Activated CD4-positive, alpha-beta T cell treated with anti-CD3 and anti-CD28 coated beads, Interleukin-2, Interleukin-4, amounts not matched to agents 100 ng/mL and 50 ng/mL, durations not matched to agents 16 hours and 8 hours (primary cell): ENCODE data around the gene STIMATE.
A peak's percentile ranks its signal among the peaks of the same experiment; 100 is the strongest.

Experiments used
- DNase-seq: peaks from one replicate; pipeline ENCODE4 v3.0.0-alpha.2; 2020; ENCODE audit warnings: low spot score

The STIMATE gene

DNA sequence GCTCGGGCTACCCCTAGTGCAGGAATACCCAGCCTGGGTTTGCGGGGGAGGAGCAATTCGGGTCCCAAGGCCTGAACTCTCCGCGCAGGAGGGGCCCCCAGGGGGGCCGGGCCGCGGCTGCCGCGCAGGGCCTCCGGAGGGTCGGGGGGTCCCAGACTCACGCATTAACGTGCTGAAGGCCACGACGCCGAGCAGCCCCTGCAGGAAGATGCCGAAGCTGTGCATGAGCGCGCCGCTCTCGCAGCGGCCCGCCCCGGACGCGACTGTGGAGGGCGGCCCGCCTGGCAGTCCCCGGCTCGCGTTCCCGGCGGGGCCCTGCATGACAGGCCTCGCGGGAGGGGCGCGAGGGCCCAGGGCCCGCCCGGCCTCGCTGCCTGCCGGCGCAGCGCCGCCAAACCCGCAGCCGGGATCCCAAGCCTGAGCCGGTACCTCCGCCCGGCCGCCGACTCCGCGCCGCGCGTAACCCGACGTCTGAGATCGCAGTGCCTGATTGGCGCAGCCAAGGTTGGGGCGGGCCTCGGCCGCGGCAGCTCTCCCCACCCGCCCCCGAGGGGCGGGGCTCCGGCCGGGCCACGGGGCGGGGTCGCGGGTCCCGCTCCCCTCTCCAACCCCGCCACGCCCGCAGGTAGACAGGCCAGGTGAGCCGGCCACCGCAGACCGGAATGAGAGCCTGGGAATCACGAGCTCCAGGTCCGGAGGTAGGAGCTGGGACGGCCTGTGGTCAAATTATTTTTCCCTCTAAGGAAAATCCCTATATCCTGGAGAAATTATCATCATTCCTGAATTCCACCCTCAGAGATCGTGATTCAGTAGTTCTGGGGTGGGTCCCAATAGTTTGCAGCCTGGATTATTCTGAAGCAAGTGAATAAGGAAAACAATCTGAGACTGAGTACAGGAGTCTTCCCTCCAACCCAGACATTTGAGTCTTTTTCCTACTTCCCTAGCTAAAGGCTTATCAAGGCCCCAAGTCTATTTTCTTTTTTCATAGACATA lies at the start of gene STIMATE:
Gene STIMATE, minus strand, starts transcription at position 419 of the 993 bp plus-strand sequence. Its CDS starts 98 bp downstream, at position 321.
- DNase-seq: peak; percentile 90

DNA sequence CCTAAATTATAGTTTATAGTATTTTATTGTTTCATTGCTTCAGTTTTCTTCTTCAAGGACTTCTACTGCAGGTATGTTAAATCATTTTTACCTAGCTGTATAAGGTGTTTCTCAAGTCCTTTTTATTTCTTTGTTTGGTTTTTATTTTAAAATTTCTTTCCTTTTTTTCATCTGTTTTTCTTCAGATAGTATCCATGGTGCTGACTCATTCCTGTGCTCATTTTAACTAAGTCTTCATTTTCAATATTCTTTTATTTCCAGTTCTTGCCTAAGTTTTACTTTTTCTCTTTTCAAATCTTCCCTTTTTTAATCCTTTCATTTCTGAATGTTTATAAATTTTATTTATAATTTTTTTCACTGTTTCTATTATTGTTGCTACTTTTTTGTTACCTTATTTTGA lies 42.3 kb upstream of the STIMATE start:
- DNase-seq: no peak

DNA sequence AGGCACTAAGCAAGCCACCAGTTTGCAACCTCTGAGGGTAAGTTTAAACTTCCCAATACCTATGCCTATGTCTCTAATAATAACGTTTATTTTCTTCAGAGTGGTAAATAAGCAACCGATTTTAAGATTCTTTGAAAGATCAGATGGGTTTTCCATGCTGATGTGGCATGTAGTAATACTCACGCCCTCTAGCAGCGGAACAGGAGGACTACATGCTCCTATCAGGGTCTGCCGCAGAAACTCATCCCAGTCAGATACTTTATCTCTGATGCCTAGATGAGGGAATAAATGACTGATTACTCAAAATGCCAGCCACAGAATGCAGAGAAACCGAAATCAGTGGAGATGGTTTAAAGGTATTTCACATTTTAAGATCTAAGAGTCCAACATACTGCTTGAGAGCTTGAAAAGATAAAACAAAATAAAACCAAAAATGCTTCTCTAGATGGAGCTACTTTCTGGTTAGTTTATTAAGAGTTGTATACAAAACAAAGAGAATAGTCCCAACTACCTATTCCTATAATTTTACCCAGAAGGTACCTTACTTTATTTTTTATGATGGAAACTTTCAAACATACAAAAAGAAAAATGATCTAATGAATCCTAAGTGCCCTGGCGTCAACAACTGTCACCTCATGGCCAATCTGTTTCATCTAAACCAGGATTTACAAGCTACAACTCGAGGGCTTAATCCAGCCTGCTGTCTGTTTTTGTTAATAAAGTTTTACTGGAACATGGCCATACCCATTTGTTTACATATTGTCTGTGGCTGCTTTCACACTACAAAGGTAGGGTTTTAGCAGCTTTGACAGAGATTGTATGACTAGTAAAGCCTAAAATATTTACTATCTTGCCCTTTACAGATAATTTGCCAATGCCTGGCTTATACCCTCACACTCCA lies 37.5 kb upstream of the STIMATE start:
- DNase-seq: peak; percentile 69

DNA sequence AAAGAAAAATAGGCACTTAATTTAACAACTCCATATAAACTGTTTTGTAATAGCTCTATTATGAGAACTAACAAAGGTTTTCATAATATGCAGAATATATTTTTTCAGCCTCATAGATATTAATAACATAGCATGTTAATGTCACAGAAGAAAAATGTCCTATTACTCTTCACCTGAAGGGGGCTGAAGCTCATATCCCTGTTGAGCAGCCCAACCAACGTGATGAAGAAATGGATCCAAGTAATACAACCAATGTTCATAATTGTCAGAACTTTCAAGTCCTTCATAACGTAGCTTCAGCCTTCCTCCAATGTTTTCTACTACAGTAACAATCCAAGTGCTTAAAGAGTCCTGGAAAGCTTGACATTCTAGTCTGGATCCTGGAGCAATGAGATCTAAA lies 34.5 kb upstream of the STIMATE start:
- no peak for DNase-seq

DNA sequence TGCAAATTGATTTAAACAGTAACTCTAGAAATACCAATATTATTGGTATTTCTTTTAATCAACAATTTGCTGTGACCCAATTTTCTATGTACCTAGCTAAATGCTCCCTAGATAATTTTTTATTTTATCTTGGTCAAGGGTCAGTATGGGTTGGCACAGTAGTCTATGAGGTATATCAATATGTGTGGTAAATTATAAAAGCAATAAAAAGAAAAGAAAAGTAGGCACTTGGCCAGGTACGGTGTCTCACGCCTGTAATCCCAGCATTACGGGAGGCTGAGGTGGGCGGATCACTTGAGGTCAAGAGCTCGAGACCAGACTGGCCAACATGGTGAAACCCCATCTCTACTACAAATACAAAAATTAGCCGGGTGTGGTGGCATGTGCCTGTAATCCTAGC lies 34.0 kb upstream of the STIMATE start:
- DNase-seq: no peak

DNA sequence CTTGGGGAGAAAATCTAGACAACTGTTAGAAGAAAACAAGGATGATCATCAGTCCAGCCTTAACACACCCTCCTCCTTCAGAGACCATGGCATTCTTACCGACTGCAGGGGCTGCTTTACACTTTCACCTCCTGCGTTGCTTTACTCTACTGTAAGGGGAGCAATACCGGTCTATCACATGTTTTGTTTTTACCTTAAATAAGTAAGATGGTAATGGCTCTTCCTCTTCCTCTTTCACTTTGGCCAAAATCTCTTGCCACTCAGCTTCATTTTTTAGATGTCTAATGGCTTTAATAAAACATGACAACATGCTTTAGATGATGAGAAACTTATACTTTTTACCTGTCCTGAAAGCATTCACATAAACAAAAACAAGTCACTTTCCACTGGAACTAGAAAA lies 33.4 kb upstream of the STIMATE start:
- DNase-seq: no peak

DNA sequence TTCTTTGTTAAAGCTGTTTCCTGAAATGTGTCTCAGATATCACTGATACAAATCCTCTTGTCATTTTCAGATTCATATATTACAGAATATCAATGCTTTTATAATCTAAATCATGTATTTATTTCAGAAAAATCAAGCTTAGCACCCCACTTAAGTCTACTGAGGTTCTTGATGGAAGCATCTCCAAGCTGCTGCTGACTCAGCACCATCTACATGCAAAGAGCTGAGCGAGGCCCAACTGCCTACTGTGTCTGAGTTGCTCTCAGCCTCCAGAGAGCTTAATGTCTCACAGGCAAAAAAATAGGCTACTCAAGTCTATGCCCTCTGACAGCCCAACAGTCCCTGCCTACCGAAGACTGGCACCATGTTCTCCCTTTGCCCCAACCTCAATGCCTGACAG lies 29.2 kb upstream of the STIMATE start:
- no peak for DNase-seq

DNA sequence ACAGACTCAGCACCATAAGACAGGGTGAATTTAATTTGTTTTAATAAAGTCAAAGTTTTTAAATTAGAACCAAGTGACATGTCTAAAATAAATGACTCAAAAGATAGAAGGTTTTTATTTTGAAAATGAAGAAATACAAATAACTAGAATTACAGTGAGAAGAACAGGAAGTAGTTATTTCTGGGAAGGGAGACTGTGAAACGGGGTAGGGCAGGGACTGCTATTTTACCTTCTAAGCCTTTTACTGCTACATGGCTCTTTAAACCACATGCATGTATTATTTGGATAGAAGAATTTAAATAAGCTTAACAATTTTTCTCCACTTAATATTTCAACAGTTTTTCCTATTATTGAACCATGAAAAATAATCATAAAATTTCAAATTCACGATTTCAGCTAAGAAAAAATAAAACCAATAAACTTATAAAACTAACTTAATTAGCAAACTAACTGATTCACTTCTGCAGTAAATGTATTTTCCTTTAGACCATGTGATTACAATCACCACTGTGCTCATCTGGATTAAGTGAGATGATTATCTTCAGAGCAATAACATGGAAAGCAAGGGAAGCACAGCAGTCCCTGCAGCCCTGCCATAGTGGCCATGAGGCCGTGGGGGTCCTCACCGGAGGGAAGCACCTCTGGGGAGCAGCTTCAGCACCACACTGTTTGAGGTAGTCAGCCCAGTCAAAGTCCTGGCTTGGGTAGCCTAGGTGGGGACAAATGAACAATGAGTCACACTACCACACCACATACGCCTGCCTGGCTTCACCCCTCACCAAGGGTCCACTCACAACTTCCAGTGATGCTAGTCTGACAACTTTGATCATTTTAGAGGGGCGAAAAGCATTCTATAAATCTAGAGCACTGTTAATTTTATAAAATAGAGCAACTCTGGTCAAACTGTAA lies 28.3 kb upstream of the STIMATE start:
- DNase-seq: no peak

DNA sequence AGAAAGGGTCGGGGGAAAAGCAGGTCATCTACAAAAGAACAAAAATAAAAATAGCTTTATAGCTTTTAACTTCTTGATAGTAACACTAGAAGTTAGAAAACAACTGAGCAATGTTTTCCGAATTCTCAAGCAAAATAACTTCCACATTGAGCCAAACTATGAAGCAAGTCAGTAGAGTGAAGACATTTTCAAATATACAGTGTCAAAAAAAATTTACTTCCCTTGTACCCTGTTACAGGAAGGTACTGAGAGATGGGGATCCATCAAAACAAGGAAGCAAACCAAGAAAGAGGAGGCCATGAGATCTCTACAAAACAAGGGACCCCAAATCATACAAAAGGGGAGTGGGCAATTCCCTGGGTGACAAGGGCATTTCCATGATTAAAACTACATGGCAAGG lies 26.6 kb upstream of the STIMATE start:
- DNase-seq: no peak

DNA sequence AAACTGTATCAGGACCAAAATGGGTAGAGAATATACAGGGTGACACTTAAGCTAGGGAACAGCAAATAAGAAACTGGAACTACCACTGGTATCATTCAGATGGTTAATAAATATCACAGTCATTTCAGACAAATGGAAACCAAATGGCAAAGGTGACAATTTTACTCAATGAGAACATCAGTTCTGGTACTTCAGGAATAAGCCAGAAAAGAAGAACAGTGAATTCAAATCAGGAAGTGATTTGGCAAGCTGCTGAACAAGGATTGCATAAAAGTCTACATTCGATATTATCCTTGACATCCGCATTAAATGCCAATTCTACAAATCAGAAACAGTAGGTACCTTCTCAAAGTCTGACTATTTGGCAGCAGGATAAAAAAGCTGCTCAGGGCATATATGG lies 23.5 kb upstream of the STIMATE start:
- no peak for DNase-seq

DNA sequence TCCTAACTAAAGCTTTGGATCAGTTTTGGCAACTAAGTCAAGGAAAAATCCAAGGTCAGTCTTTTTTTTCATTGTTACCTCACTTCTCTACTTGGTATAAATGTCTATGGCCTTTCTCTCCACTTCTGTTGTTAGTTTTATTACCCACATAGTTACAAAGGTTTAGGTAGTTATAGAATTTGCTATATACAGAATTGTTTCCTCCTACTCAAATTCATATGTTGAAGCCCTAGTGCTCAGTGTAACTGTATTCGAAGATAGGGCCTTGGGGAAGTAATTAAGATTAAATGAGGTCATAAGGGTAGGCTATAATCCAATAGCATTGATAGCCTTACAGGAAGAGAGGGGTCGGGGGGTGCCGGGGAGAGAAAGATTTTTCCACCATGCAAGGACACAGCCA lies 19.7 kb upstream of the STIMATE start:
- no peak for DNase-seq

DNA sequence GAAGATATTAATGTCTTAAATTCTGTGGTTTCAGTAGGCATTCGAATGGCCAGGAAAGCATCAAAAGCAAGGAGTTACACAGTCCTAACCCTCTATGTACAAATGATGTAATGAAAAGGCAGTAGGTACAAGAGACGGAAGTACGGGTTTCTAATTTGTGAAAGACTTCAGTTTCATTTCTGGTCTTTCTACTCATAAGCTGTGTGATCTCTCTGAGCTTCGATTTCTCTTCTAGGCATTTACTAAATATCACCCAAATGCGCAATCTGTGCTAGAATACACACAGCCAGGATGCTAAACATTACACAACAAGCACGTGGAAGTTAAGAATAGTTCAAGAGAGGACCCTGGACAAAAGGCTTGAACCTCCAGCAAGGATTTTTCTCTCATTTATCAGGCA lies 17.9 kb upstream of the STIMATE start:
- no peak for DNase-seq

DNA sequence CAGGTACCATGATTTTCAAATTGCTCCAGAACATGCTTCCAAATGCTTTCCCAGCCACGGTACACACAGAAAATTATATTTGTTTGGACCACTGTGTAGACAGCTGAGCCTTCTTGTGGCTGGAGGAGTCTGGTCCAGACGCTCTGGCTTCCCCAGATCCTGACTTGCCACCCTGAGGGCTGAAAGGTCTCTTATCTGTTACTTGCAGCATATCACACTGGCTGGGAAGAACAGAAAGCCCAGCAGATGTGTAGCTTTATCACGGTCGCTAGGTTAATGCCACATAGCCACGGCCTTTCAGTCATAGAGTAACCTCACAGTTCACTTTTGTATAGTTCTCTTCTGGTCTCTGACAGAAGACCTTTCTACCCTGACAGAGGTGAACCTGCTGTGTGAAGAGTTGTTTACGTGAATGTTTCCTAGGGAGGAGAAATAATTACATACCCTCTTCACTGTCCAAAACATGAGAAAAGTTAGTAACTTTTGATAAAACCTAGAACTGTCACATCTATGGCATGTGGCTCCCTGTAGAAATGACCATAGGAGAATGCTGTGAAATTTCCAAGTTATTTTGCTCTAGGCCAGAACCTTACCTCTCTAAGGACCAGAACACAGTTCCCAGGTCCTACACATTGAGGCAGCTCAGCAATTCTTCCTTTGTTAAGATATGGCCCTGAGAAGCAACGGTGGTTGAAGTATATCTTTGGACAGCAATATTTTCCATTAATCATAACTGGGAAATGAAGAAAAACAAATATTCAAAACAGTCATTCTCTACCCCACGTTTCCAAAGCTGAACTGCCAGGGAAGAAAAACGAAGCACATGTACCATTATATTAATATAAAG lies 15.8 kb upstream of the STIMATE start:
- no peak for DNase-seq

DNA sequence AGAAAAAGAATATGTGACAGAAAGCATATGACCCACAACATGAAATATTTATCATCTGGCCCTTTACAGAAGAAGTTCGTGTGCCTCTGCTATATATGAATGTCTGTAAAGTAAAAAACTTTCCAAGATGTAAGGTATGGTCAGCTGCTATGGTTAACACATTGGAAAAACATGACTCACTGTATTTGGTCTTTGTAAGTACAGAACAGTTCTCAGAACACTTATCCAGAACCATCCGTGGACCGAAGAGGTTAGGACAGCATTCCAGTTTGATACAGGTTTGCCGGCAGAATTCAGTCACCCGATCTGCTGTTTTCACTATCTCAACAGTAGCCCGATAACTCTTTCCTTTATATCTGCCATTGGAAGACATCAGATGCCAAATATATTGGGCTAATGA lies 13.5 kb upstream of the STIMATE start:
- DNase-seq: no peak

DNA sequence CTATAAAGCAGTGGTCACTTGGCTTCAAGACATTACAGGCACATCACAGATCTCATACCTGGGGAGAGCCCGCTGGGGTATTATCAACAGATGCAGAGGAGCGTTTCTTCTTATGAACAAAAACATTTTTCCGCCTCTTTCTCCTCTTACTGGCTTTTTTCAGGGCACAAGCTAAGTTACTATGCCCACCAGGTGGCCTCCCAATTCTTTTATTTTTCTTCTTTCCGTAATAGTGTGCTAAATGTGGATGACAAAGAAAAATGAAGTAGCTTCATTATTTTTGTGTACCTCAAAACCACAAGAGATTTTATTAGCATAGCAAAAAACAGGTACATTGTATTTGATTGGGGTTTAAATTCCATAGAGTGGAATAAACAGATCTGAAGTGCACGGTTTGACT lies 10.1 kb upstream of the STIMATE start:
- no peak for DNase-seq

DNA sequence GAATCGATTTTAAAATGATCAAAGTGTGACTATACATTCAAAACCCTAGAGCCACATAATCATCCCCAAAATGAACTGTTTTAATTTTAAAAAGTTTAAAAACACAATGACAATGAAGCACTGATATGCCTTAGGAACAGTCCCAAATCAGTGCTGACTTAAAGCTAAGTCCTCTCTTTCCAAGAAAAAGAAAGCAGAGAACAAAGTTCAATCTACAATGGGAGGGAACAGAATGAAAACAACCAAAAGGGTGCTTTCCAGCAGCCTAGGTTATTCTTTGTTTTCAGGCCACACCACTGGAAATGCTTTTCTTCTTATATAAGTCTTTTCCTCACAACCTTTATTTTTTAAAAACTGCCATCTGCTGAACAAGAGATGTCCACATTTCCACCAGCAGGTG lies 7.2 kb upstream of the STIMATE start:
- DNase-seq: no peak

DNA sequence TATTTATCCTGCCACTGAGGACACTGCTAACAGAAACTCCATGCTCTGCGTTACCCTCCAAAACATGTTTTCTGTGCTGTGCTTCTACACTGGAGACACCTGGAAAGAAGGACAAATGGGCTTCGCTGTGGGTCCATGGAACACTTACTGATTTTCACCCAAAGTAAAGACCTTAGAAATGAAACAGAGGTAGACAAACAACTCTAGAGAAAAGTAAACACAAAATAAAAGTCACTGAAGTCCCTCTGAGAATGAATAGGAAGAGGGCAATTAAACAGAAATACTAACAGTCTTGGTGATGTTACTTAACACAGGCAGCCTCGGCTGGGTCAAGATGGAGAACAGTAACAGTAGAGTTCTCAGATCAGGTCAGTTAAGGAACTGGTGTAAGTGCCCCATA lies 6.7 kb upstream of the STIMATE start:
- no peak for DNase-seq

DNA sequence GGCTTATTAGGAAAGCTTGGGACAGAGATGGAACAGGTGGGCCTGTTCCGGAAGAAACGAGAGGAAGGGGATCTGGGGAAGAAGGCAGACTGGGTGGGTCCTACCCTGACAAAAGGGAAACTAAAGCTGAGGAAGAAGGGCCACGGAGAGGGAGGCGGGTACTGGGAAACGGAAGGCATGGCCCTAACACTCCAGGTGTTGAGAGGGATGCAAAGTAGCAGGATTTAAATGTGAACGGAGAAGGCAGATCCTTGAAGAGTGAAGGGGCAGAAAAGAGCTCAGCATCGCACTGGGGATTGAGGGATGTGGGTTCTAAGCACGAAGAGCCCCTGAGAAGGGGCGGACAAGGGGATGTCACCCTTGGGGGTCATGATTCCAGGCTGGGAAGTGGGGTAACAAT lies 735 bp downstream of the STIMATE start:
- no peak for DNase-seq

DNA sequence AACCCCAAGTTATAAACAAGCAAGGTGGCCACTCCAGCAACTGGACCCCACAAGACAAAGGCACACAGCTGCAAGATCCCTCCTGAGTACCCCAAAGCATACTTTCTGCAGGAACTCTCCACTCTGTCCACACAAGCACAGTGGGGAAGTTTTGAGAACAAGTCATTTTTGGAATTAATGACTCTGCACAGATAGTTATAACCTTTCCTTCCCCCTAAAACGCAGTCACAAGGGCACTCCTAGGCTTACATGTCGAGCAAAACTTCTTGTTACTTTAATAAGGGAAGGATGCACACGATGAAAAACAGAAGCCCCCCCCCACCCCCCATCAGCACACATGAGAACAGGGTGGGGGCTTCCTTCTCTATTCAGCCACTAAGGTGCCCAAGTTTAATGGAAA lies 1.2 kb downstream of the STIMATE start:
- DNase-seq: peak; percentile 22

DNA sequence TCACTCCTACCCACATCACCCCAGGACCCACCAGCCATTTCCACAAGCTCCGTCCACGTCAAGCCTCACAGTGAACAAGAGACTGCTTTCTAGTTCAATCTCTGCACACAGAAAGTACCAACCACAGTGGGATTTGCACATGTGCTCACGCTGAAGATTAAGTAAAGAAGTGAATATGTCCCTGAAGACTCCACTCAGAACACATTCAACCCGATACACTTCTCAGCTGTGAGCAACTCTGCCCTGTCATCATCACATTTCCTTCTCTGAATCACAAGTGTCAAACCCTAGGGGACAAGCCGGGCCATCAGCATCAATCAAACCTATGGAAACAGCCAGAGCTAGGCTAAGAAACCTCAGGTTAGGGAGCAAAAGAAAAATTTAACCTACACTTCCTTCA lies 1.9 kb downstream of the STIMATE start:
- DNase-seq: peak; percentile 85

DNA sequence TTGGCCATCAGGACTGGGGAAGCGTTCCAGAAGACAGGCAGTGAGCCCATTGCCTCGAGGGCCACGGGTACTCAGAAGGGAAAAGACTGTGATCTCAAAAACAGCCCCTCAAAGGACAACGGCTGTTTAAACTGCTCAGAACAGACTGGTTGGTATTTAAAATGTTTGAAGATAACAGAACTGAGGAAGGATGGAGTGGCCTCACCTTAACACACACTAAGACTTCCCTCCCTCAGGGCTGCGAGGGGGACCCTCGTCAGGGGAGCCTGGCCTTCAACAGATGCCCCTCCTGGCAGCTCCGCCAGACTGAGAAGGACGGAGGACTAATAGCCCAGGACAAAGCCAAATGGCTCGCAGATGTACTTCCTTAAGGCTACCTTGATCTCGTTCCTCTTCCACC lies 2.6 kb downstream of the STIMATE start:
- no peak for DNase-seq
